Smooth muscle cell (in vitro differentiated cells): Measurements from ENCODE around the gene SFN. TPM values are rescaled to one million over a fixed set of nuclear protein-coding genes. Genes with fewer than 3 reads are reported as not detected.
A peak's percentile ranks its signal among the peaks of the same experiment; 100 is the strongest.
"Not testable (repeated sequence)": the region's sequence is repeated elsewhere in the genome, so short reads cannot be mapped to it uniquely, and the experiment has no call there.

ENCODE experiments used
- DNase-seq: peaks from one replicate; lab custom pipeline; 2025; ENCODE audit not compliant: unreplicated experiment; lab: John Stamatoyannopoulos, UW
- H2AFZ ChIP-seq: fragments of 200-600 bp; sonication (generic); 2 replicates; pipeline ENCODE4 v1.6.0; 2016; ENCODE audit warnings: antibody characterized with exemption, low read depth, mild to moderate bottlenecking
- H3F3A ChIP-seq: fragments of 200-600 bp; sonication (generic); 2 replicates; pipeline ENCODE4 v1.6.0; 2017; ENCODE audit warnings: antibody characterized with exemption, low read depth
- H3K27ac ChIP-seq: fragments of 200-600 bp; sonication (generic); 2 replicates; pipeline ENCODE4 v1.5.1; 2016; ENCODE audit warnings: low read depth, mild to moderate bottlenecking
- H3K27me3 ChIP-seq: fragments of 200-600 bp; sonication (generic); 2 replicates; pipeline ENCODE4 v1.6.1; 2016; ENCODE audit warnings: low read depth, mild to moderate bottlenecking
- H3K36me3 ChIP-seq: fragments of 200-600 bp; sonication (generic); 2 replicates; pipeline ENCODE4 v1.5.1; 2016; ENCODE audit warnings: low read depth
- H3K4me1 ChIP-seq: fragments of 200-600 bp; sonication (generic); 2 replicates; pipeline ENCODE4 v1.5.1; 2016; ENCODE audit warnings: low read depth
- H3K4me2 ChIP-seq: fragments of 200-600 bp; sonication (generic); 2 replicates; pipeline ENCODE4 v1.6.0; 2016; ENCODE audit warnings: mild to moderate bottlenecking
- H3K4me3 ChIP-seq: fragments of 200-600 bp; sonication (generic); 2 replicates; pipeline ENCODE4 v1.5.1; 2016; ENCODE audit warnings: mild to moderate bottlenecking
- H3K79me2 ChIP-seq: fragments of 200-600 bp; sonication (generic); 2 replicates; pipeline ENCODE4 v1.6.0; 2016; ENCODE audit warnings: low read depth, mild to moderate bottlenecking
- H3K9ac ChIP-seq: fragments of 200-600 bp; sonication (generic); 2 replicates; pipeline ENCODE4 v1.6.0; 2016; ENCODE audit warnings: low read depth
- H3K9me3 ChIP-seq: fragments of 200-600 bp; sonication (generic); replicated peaks from 2 replicates; pipeline ENCODE4 v1.5.1; 2016; ENCODE audit warnings: low read depth
- H4K20me1 ChIP-seq: fragments of 200-600 bp; sonication (generic); 2 replicates; pipeline ENCODE4 v1.6.0; 2016; ENCODE audit warnings: low read depth
- WGBS: methylation state at CpG from one replicate; pipeline ENCODE4 v1.1.7; 2016; ENCODE audit warnings: low lambda C conversion rate; 5-methylcytosine and 5-hydroxymethylcytosine counted together
- polyA plus RNA-seq: library from polyadenylated mRNA; unstranded; fragments of >200 nt; fragmentation: Nextera tagmentation; extraction: Ambion mirVana; gene quantifications from 2 replicates; pipeline ENCODE4 v1.2.1, GENCODE V29; 2016
- total RNA-seq: library from RNA; depleted of rRNA; stranded (reverse); fragments of >200 nt; gene quantifications from 2 replicates; pipeline ENCODE4 v1.2.3, GENCODE V29; 2014
- TF ChIP-seq, protein P1 (sequence below): fragments of 200-600 bp; sonication (generic); IDR thresholded peaks from 2 replicates; pipeline ENCODE4 v1.5.1; 2017; ENCODE audit warnings: borderline replicate concordance, mild to moderate bottlenecking, antibody characterized with exemption; ENCODE audit not compliant: insufficient read depth, poor library complexity, severe bottlenecking

Gene SFN
- total and polyA plus RNA-seq, 2 experiments from 2014 or later, result 110 to 112 TPM

GRCh38 chr1:26844424-26845196, 18.3 kb upstream of the SFN start:
- Histone ChIP-seq H4K20me1 (peaks cover 3% of the 10 kb centered on the region), H3K9ac (no peak overlapping the region), H3K9me3 (no peaks in the 10 kb centered on the region), H3K4me1 (no peaks in the 10 kb centered on the region), H3F3A (no peaks in the 10 kb centered on the region), H3K4me2 (no peak overlapping the region), H3K27ac (no peak overlapping the region), H3K36me3 (no peaks in the 10 kb centered on the region), H3K4me3 (no peak overlapping the region), H2AFZ (no peak overlapping the region), H3K79me2 (no peaks in the 10 kb centered on the region), H3K27me3 (no peaks in the 10 kb centered on the region)
- DNase-seq, result no peak
- WGBS, result 95% methylated on average over 13 of the region's 13 CpGs
- TF ChIP-seq, protein P1, sequence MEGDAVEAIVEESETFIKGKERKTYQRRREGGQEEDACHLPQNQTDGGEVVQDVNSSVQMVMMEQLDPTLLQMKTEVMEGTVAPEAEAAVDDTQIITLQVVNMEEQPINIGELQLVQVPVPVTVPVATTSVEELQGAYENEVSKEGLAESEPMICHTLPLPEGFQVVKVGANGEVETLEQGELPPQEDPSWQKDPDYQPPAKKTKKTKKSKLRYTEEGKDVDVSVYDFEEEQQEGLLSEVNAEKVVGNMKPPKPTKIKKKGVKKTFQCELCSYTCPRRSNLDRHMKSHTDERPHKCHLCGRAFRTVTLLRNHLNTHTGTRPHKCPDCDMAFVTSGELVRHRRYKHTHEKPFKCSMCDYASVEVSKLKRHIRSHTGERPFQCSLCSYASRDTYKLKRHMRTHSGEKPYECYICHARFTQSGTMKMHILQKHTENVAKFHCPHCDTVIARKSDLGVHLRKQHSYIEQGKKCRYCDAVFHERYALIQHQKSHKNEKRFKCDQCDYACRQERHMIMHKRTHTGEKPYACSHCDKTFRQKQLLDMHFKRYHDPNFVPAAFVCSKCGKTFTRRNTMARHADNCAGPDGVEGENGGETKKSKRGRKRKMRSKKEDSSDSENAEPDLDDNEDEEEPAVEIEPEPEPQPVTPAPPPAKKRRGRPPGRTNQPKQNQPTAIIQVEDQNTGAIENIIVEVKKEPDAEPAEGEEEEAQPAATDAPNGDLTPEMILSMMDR, result no peak

DNA sequence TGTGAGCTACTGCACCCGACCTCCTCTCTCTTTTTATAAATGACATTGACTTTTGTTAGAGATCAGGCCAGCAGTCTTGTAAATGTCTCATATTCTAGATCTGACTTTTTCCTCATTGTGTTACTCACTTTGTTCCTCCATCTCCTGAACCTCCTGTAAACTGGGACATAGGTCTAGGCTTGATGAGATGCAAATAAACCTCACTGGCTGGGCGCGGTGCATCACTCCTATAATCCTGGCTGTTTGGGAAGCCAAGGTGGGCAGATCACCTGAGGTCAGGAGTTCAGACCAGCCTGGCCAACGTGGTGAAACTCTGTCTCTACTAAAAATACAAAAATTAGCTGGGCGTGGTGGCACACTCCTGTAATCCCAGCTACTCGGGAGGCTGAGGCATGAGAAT, 15.1 kb upstream of the SFN start:
- H3K27ac ChIP-seq, H4K20me1 ChIP-seq, H2AFZ ChIP-seq, DNase-seq, H3K27me3 ChIP-seq, H3K4me1 ChIP-seq, H3K9ac ChIP-seq, H3K4me2 ChIP-seq, H3F3A ChIP-seq, H3K9me3 ChIP-seq, H3K4me3 ChIP-seq, H3K36me3 ChIP-seq, H3K79me2 ChIP-seq: not testable (repeated sequence)
- 91% methylated on average over 6 of the region's 6 CpGs for WGBS

DNA sequence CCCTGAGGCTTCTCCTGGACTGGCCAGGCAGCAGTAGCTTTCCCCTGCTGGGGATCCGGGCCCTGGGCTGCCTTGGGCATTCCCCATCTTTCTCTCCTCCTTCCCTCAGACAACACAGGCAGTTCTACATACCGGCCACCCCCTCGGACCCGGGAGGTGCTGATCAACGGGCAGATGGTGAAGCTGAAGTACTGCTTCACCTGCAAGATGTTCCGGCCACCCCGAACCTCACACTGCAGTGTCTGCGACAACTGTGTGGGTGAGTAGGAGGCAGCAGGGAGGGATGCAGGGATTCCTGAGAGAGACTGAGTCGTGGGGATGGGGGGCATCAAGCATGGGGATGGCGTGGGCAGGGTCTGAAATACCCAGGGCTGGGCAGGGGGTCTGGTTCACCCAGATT, 14.4 kb upstream of the SFN start:
- H3K27ac ChIP-seq, result peak overlapping the region; percentile 23
- no peaks in the 10 kb centered on the region for H3K9me3 ChIP-seq
- TF ChIP-seq, protein P1, result no peak
- H3K79me2 ChIP-seq, result no peaks in the 10 kb centered on the region
- no peak overlapping the region for H3K4me2 ChIP-seq
- no peak overlapping the region for H3K4me3 ChIP-seq
- DNase-seq, result no peak
- no peak overlapping the region for H2AFZ ChIP-seq
- H3K27me3 ChIP-seq, result no peaks in the 10 kb centered on the region
- H4K20me1 ChIP-seq, result peaks cover 3% of the 10 kb centered on the region
- no peaks in the 10 kb centered on the region for H3K36me3 ChIP-seq
- no peaks in the 10 kb centered on the region for H3K4me1 ChIP-seq
- H3K9ac ChIP-seq, result no peak overlapping the region
- no peaks in the 10 kb centered on the region for H3F3A ChIP-seq
- WGBS, result 92% methylated on average over 10 of the region's 10 CpGs

- no peaks in the 10 kb centered on the region for H3K36me3 ChIP-seq
- H3K4me1 ChIP-seq, result no peaks in the 10 kb centered on the region
- H3F3A ChIP-seq, result no peaks in the 10 kb centered on the region
- H3K9ac ChIP-seq, result no peak overlapping the region
- no peak overlapping the region for H3K4me2 ChIP-seq
- H2AFZ ChIP-seq, result no peak overlapping the region
- H4K20me1 ChIP-seq, result peaks cover 3% of the 10 kb centered on the region
- no peak overlapping the region for H3K4me3 ChIP-seq
- no peak for DNase-seq
- H3K27ac ChIP-seq, result peak overlapping the region; percentile 23
- 93% methylated on average over 10 of the region's 10 CpGs for WGBS
- H3K9me3 ChIP-seq, result no peaks in the 10 kb centered on the region
- no peaks in the 10 kb centered on the region for H3K27me3 ChIP-seq
- TF ChIP-seq, protein P1, result no peak
- no peaks in the 10 kb centered on the region for H3K79me2 ChIP-seq
Observed at GRCh38 chr1:26848941-26849774, 13.8 kb upstream of the SFN start.
